Gastrocnemius medialis (tissue), 4 donors: ENCODE measurements around the gene MYRF.

ENCODE experiments used
- CTCF ChIP-seq, 5 experiments: fragments of 450-650 bp in 3 of 5; fragments of 200-600 bp in 2 of 5; sonication (generic) in 2 of 5; IDR thresholded peaks in 4 of 5; conservative IDR thresholded peaks in 1 of 5; 1 replicate in 4 of 5; 2 replicates in 1 of 5; pipeline ENCODE4 v1.5.1; 2016 to 2019; ENCODE audit warnings: antibody characterized with exemption in 5 of 5, mild to moderate bottlenecking in 3 of 5, moderate library complexity in 3 of 5
- POLR2A ChIP-seq, 2 donors: fragments of 450-650 bp; IDR thresholded peaks; one replicate each; pipeline ENCODE4 v1.6.1; 2017; ENCODE audit warnings: antibody characterized with exemption in 2 of 2, mild to moderate bottlenecking in 2 of 2, moderate library complexity in 2 of 2

GRCh38 chr11:61774411-61774810 is 22.0 kb downstream of the MYRF start:
- no peak for TF ChIP-seq CTCF (IDR thresholded peaks at IDR 0.05 in 4 of 5, conservative IDR thresholded peaks at IDR 0.05 in 1 of 5)
- TF ChIP-seq POLR2A (IDR thresholded peaks at IDR 0.05), result no peak
